HG02970 (cell line): Measurements from ENCODE around the gene SLIT3.

Source experiments
- ATAC-seq: cut with Tn5 transposase; IDR thresholded peaks from one replicate; pipeline ENCODE4 v1.9.1; 2021; ENCODE audit warnings: mild to moderate bottlenecking, moderate library complexity, moderate number of reproducible peaks; ENCODE audit not compliant: unreplicated experiment, low FRiP score

SLIT3 gene

DNA sequence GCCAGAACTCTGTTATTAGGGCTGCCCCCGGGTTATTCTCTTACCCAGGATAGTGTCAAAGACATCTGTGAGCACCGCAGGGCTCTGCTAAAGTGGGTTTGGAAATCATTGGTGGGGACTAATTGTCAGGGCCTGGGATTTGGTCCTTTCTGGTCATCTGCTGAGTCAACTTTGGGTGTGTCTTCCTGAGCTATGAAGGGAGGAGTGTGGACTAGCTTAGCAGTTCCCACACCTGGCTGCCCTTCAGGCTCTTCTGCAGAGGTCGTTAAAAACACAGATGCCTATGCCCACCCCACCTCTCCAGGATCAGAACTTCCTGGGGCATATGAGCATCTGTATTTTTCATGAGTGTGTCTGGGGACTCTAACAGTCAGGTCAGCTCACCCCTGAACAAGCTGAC, 352.2 kb downstream of the SLIT3 start:
- ATAC-seq: no peak

DNA sequence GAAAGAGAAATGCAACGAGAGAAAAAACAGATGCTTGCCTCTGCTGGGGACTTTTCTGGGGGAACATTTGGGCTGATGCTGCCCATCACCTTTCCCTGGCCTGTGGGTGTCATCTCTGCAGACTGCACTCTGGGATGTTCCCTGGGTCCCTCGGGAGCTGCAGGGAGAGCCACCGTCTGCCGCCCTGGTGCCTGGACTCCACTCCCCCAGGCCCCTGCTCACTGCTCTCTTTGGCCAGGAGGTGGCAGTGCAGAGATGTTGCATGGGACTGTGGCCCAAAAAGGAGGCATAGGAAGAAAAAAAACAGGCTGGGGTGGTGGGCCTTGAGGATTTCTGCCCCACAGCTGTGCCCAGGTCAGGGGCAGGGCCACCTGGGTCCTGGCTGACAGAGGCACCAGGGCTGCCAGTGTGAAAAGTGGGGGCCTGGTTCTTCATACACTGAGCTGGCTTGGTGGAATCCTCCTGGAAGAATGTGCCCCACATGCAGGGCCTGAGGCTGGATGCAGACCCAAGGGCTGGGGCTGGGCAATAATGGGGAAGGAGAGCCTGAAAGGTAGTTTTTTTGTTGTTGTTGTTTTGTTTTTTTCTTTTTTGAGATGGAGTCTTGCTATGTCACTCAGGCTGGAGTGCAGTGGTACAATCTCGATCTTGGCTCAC, 353.6 kb downstream of the SLIT3 start:
- peak; percentile 51 for ATAC-seq

DNA sequence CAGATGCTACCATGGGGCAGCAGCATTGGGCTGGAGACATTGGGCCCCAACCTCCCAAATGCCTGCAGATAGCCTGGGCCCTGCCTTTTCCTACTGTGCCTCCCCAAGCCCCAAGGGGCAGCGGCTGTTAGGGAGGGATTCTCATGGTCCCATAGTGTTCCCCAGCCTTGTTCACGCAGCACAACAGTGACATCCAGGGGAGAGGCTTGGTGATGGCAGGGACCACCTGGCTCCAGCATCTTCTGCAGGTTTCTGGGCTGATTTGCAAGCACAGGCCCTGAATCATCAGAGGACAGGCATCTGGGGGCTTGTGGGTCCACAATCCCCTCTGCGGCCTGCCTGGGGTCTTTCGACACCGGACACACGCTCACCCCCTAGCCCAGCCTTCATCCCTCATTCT, 354.6 kb downstream of the SLIT3 start:
- ATAC-seq: no peak

DNA sequence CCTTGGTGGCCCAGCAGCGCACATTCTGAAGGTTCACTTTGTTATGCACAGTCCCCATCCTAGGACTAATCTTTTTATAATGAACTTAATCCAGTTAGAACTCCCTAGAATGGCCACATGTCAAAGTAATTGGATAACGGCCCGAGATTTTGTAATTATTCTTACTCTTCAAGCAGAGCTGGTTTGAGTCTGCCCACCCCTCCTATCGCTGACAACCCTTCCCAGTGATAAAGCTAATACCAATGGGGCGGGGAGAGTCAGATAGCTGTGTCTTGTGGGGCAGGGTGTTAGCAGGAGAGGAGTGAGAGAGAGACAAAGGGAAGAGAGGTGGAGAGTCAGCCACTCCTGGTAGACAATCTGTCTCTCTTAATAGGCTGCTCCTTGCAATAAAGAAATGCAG, 356.9 kb downstream of the SLIT3 start:
- ATAC-seq: no peak

DNA sequence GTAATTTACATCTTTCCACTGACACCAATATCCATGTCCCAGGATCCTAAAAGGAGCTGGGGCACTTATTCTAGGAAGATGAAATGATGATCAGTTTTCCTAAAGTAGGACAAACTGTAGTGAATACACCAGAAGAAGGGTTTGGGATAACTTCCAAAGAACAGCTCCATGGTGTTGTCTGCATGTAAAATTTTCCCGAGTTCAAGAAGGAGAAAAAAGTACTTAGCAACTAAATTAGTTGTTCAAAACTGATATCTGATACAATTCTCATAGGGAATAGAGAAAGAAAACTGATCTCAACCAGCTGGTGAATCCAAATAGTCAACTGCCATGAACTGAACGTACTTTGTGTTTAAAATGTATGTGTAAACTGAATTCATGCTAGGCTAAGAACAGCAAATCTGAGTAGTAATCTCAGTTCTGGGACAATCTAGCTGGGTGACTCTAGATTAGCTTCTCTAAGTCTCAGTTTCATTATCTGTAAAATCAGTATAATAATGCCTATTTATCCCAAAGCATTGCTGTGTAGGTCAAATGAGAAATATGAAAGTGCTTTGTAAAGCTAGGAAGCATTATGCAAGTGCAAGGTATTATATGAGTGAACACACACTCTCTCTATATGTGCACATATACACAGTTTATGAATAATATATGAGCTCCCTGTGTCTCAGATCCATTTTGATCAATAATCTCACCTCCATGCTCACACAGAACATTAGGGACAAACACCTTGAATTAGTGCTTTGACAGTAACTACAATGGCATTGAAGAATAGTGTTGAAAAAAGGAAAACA, 357.7 kb downstream of the SLIT3 start:
- ATAC-seq: no peak

DNA sequence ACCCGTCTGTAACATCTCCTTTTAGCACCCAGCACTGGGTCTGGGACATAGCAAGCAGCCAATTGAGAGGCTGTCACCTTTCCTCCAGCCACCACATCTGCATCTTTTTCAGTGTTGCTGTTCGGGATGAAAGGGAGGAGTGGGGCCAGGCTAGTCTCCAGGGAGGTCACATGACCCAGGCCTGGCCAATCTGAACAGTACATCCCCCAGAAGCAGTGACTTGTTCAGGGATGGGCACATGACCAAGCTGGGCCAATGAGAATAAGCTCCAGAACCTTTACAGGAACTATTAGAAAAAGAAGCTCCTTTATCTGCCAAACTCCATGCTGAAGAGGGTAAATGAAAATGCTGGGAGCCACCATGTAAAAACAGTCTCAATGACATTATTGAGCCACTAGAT, 359.0 kb downstream of the SLIT3 start:
- no peak for ATAC-seq

DNA sequence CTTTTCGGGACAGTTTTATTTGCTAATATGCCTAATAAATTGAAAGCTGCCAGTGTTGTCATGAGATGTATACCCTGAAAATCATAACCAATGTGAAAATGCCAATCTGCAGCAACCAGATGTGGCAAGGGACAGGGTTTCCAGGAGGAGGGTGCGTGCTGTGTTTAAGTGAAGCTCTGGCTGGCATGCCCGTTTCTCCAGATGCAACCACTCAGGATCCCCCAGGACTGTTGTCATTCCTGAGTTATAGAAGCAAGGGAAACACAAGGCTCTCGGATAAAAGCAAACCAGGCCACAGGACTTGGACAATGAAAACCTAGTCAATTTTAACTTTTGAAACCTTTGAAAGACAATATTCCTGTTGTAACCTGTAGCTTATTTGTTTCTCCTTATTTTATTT, 360.2 kb downstream of the SLIT3 start:
- ATAC-seq: no peak

DNA sequence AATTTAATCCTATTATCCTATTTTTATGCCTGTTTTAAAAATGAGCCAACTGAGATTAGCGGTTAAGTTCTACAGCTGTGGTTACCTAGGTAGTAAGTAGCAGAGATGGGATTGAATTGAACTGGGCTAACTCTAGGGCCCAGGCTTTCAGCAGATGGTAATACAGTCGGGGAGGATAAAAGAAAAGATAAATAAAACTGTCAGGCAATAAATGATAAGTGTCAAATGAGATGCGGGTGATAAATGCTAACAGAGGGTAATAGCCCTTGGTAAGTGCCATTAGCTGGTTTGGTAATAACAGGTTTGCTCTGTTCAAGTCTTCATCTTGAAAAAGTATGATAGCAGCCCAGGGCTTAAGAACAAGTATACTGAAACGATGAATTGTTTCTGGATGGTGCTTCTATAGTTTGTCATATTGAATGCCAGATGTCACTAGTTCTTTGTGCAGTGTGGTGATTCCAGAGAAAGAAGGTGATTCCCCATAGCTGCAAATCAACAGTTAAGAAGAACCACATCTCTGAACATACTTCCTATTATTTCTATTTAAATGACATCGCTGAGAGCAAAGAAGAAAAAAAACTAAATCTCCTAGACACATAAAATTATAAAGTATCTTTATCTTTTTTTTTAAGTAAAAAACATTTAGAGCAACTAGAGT, 360.9 kb downstream of the SLIT3 start:
- no peak for ATAC-seq

DNA sequence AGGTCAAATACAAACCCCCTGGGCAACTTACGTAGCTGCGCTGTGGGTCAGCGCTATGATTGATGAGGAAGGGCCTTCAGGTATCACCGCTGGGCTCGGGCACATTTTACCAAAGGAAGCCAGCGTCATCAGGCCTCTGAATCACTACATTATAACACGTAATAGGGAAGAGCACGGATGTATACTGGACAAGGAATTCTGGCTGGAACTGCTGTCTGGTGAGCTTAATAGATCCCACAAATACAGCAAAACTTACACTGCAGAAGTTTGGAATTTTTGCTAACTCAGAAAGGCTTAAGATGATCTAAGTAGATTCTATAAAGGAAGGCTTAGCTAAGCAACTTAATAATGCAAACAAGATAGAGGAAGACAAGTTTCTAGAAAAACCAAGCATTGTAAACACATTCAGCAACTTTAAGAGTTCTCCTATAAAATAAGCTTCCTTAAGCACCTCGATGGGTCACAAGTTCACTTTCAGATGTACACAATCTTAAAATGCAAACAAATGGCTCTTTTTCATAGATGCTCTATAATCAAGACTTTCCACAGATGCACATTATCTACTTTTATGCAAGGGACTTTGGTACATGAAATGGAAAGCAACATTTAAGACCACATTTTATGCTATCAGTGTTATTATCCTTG, 361.7 kb downstream of the SLIT3 start:
- no peak for ATAC-seq

DNA sequence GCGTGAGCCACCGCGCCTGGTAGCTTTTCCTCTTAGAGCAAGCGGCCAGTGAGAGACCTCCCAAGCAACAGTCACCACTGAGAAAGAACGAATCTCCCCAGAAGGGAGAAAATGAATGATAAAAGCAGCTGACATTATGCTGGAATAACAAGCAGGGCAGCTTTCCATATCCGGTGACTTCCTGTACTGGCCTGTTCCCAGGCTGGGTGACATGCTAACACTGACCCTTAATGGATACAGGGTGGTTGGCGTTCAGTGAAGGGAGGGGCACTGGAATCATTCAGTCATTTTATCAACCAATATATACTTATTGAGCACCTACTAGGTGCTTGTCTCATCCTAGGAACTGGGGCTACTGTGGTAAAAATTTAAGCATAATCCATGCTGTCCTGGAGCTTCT, 364.4 kb downstream of the SLIT3 start:
- ATAC-seq: no peak

DNA sequence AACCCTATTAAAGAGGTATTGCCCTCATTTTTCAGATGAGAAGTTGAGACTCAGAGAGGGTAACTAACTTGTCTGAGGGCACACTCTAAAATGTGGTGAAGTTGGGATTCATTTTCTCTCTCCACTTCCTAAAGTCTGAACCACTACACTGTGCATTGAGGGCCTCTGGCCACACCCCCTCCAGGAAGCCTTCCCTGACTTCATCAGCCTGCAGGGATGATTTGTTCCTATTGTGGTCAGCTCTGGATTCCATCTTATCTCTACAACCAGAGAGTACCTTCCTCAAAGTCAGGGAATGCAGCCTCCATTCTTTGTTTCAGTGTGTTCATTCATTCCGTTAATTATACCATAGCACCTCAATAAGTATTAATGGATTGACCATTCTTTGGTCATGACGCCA, 365.8 kb downstream of the SLIT3 start:
- no peak for ATAC-seq

DNA sequence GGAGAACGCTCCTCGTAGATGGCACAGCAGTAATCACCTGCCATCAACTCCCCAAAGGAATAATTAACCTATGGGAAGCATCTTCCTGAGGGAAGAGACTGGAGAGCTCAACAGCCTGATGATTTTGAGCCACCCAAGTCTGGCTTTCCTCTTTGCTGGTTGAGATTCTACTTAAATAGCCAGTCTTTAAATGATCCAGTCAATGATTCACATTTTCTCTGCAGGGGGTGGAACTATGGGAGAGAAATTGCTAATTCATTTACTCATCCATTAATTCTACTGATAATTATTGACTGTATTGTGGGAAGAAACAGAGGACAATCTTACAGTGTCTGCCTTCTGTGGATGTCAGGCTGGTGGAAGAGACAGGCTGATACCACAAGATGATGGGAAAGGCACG, 366.8 kb downstream of the SLIT3 start:
- no peak for ATAC-seq

DNA sequence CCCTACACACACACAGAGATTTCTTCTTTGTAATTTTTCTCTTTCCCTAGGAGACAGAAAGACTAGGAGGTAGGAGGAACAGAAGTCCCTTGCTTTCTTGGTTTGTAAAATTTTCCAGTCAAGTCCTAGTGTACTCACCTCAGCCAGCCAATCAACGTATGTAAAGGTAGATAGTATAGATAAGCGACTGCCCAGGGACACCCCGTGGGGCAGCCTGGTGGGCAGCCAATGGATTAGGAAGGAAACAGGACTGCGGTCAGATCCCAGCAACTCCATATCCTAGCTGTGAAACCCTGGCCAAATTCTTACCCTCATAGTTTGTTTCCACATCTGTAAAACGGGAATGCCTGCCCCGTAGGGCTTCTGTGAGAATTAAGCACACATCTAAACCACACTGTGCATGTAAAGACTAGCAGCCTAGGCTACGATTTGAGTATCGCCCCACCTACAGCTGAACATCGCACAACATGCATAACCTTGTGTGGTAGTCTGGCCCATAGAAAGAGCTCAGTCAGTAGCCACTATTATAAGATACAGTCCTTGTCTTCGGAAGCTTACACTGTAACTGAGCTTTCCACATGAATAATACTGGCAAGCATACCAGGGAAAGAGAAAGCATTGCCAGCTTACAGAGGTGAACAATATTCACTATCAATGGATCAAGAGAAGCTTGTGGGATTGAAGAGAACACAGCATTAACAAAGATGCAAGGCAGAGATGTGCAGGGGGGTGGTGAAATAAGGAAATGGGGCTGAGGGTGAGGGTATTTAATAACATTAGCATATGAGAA, 368.3 kb downstream of the SLIT3 start:
- no peak for ATAC-seq

DNA sequence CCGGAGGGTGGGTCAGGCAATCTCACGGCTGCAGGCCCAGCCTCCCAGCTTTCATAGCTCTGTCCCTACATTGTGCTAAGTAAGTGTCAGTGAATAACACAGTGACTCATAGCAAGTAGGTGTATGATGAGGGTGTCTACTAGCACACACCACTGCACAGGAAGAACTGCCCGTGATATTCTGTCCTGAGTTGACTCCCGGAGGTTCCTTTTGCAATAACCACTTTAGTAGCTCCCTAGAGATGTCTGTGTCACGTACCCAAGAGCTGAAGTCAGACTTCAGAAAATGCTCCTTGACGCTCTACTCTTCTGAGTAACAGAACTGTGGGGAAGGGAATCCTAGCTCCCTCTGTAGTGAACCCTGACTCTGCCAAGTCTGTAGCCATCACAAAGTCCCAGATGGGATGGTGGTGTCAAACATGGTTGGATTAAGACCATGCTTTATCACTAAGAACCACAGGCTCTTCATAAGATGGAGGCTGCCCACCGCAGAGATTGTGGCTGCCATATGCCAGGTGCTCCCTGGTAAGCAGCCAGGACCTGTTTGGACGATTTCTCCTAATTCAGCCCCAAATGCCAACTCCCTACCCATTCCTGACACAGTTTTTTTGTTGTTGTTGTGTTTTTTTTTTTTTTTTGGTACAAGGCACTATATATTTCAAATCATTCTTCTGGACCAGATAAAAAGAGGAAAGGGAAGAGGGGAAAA, 369.1 kb downstream of the SLIT3 start:
- no peak for ATAC-seq

DNA sequence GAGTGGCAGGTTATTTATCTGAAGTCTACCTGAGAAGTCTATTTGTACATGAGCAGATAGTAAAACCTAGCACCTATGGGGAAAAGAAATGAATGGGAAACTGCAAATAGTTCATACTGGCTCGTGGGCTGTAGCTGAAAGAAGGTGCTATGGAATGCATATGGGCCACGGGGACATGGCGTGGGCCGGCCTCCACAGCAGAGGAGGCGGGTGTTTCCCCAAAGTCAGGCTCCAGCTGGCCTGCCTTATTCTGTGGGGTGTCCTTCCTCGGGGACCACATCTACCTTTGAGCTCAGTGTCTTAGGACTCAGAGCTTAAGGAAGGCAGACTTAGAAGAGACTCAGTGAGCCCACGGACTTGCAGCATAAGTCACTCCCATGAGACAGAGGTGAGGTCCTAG, 371.3 kb downstream of the SLIT3 start:
- ATAC-seq: no peak

DNA sequence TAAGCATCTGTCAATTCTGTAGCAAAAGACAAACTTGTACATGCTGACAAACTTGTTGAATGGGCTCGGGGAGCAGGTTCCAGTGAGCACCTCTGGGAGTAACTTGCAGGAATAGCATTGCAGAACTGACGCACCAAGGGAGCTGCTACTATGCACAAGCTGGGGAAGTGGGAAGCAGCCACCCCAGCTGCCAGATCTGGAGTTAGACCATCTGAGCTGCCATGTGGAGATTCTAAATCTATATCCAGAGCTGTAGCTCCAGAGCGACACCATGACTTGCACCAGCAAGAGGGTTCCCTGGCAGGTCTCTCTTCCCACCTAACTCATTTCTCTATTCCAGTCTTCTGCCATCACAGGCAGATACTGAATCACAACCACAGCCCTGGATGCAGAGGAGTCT, 375.8 kb downstream of the SLIT3 start:
- no peak for ATAC-seq

DNA sequence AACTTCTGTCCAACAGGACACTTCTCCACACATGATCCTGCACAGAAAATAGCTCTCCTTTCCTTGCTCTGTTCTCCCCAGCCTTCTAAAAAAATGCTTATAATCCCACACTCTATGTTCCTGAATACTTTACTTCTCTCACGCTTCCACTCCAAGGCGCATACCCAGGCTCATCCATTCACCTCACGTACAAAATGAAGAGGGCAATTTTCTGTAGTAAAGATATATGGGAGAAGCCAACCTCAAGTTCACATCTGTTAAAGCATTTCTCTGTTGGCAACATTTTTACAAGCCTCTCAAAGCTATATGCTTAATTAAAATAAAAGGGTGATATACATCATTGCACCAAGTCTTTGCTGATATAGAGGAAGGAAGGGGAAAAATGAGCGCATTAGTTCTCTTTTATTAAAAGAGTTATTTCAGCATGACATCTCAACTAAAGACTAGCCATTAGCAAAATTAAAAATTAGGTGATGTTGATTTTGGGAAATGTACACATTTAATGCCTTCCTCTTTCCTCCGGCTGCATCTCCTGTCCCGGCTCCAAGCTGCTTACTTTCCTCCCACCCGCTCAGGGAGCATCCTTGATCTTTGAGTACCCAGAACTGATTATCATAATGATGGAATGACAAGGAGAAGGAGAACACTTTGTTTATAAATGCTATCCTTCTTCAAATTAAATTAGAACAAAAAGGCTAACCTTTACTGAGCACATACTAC, 379.6 kb downstream of the SLIT3 start:
- no peak for ATAC-seq

DNA sequence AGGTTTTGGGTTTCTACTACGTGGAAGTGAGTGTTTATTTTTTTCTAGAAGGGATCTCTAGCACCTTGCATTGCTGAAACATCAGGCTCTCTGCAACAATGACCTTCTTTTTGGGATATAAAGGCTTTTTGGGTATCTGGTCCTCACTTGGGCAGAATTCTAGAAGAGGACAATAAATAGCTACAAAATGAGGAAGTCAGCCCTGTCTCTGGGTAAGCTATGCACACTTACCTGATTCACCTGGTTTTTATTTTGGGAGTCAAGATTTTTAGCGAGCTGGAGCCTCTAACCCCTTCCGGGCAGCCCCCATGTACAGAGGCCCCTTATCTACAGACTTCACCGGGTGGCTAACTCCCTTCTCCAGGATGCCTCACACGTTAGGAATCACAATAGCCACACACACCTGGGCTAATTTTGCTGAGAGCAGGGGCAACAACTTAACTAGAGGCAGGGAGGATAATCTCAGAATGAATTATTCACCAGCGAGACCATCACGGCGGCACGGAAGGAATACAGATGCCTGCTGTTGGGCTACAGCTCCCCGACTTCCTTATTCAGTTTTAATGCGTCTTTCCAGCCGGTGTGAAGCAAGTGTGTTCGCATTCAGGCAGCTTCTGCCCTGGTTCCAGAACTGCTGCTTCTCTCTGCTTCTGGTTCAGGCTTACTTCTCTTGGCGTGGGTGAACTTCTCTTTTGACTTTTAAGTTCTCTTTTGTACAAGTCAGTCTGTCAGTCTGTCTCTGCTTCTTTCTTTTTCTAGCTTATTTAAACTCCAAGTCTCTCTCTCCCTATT, 380.7 kb downstream of the SLIT3 start:
- no peak for ATAC-seq
